ENCODE measurements around the gene TRAPPC5.

Gene TRAPPC5

GRCh38 chr19:7709932-7710460, 29.4 kb downstream of the TRAPPC5 start:
- H3K27ac ChIP-seq (ENCODE audit: low read depth in 2 of 2, low read length in 2 of 2), result no peak overlapping the region
- H3K9ac ChIP-seq (ENCODE audit: low read depth in 1 of 2, low read length in 2 of 2), result no peak overlapping the region
- H3K4me3 ChIP-seq (ENCODE audit: low read length in 2 of 2), result no peak overlapping the region
- no peaks in the 10 kb centered on the region for H3K27me3 ChIP-seq (ENCODE audit: control insufficient read depth in 2 of 2, insufficient read depth in 2 of 2, low read length in 2 of 2)
- no peaks in the 10 kb centered on the region for H3K36me3 ChIP-seq (ENCODE audit: control insufficient read depth in 2 of 2, insufficient read depth in 2 of 2, low read length in 2 of 2)
- no peaks in the 10 kb centered on the region for H3K9me3 ChIP-seq (ENCODE audit: control insufficient read depth in 2 of 2, low read length in 2 of 2)
- peaks cover 0 to 5% of the 10 kb centered on the region in 2 donors for H3K4me1 ChIP-seq (ENCODE audit: control insufficient read depth in 2 of 2, insufficient read depth in 2 of 2, low read length in 2 of 2)

GRCh38 chr19:7710616-7711015, 30.0 kb downstream of the TRAPPC5 start:
- H3K36me3 ChIP-seq (ENCODE audit: control insufficient read depth in 2 of 2, insufficient read depth in 2 of 2, low read length in 2 of 2), result no peaks in the 10 kb centered on the region
- H3K27me3 ChIP-seq (ENCODE audit: control insufficient read depth in 2 of 2, insufficient read depth in 2 of 2, low read length in 2 of 2), result no peaks in the 10 kb centered on the region
- no peak overlapping the region for H3K4me3 ChIP-seq (ENCODE audit: low read length in 2 of 2)
- no peaks in the 10 kb centered on the region for H3K9me3 ChIP-seq (ENCODE audit: control insufficient read depth in 2 of 2, low read length in 2 of 2)
- H3K27ac ChIP-seq (ENCODE audit: low read depth in 2 of 2, low read length in 2 of 2), result no peak overlapping the region
- H3K4me1 ChIP-seq (ENCODE audit: control insufficient read depth in 2 of 2, insufficient read depth in 2 of 2, low read length in 2 of 2), result peaks cover 0 to 5% of the 10 kb centered on the region in 2 donors
- H3K9ac ChIP-seq (ENCODE audit: low read depth in 1 of 2, low read length in 2 of 2), result no peak overlapping the region

GRCh38 chr19:7715671-7716070, 35.0 kb downstream of the TRAPPC5 start:
- Histone ChIP-seq H3K9me3 (ENCODE audit: control insufficient read depth in 2 of 2, low read length in 2 of 2) (no peaks in the 10 kb centered on the region), H3K36me3 (ENCODE audit: control insufficient read depth in 2 of 2, insufficient read depth in 2 of 2, low read length in 2 of 2) (no peaks in the 10 kb centered on the region), H3K9ac (ENCODE audit: low read depth in 1 of 2, low read length in 2 of 2) (no peak overlapping the region), H3K4me3 (ENCODE audit: low read length in 2 of 2) (no peak overlapping the region), H3K27ac (ENCODE audit: low read depth in 2 of 2, low read length in 2 of 2) (no peak overlapping the region), H3K4me1 (ENCODE audit: control insufficient read depth in 2 of 2, insufficient read depth in 2 of 2, low read length in 2 of 2) (peaks cover 0 to 2% of the 10 kb centered on the region in 2 donors), H3K27me3 (ENCODE audit: control insufficient read depth in 2 of 2, insufficient read depth in 2 of 2, low read length in 2 of 2) (no peaks in the 10 kb centered on the region)

- Histone ChIP-seq H3K4me3 (ENCODE audit: low read length in 2 of 2) (no peak overlapping the region), H3K27ac (ENCODE audit: low read depth in 2 of 2, low read length in 2 of 2) (no peak overlapping the region), H3K9ac (ENCODE audit: low read depth in 1 of 2, low read length in 2 of 2) (no peak overlapping the region), H3K36me3 (ENCODE audit: control insufficient read depth in 2 of 2, insufficient read depth in 2 of 2, low read length in 2 of 2) (no peaks in the 10 kb centered on the region), H3K9me3 (ENCODE audit: control insufficient read depth in 2 of 2, low read length in 2 of 2) (no peaks in the 10 kb centered on the region), H3K27me3 (ENCODE audit: control insufficient read depth in 2 of 2, insufficient read depth in 2 of 2, low read length in 2 of 2) (no peaks in the 10 kb centered on the region), H3K4me1 (ENCODE audit: control insufficient read depth in 2 of 2, insufficient read depth in 2 of 2, low read length in 2 of 2) (peaks cover 0 to 2% of the 10 kb centered on the region in 2 donors)
Observed at GRCh38 chr19:7716762-7717161, 36.1 kb downstream of the TRAPPC5 start.

GRCh38 chr19:7718668-7719067, 38.0 kb downstream of the TRAPPC5 start:
- no peak overlapping the region for H3K27ac ChIP-seq (ENCODE audit: low read depth in 2 of 2, low read length in 2 of 2)
- no peaks in the 10 kb centered on the region for H3K9me3 ChIP-seq (ENCODE audit: control insufficient read depth in 2 of 2, low read length in 2 of 2)
- H3K27me3 ChIP-seq (ENCODE audit: control insufficient read depth in 2 of 2, insufficient read depth in 2 of 2, low read length in 2 of 2), result peaks cover 0 to 2% of the 10 kb centered on the region in 2 donors
- no peak overlapping the region for H3K9ac ChIP-seq (ENCODE audit: low read depth in 1 of 2, low read length in 2 of 2)
- H3K4me1 ChIP-seq (ENCODE audit: control insufficient read depth in 2 of 2, insufficient read depth in 2 of 2, low read length in 2 of 2), result peaks cover 0 to 2% of the 10 kb centered on the region in 2 donors
- H3K36me3 ChIP-seq (ENCODE audit: control insufficient read depth in 2 of 2, insufficient read depth in 2 of 2, low read length in 2 of 2), result no peaks in the 10 kb centered on the region
- no peak overlapping the region for H3K4me3 ChIP-seq (ENCODE audit: low read length in 2 of 2)

- peaks cover 0 to 2% of the 10 kb centered on the region in 2 donors for H3K27me3 ChIP-seq (ENCODE audit: control insufficient read depth in 2 of 2, insufficient read depth in 2 of 2, low read length in 2 of 2)
- no peaks in the 10 kb centered on the region for H3K36me3 ChIP-seq (ENCODE audit: control insufficient read depth in 2 of 2, insufficient read depth in 2 of 2, low read length in 2 of 2)
- H3K9ac ChIP-seq (ENCODE audit: low read depth in 1 of 2, low read length in 2 of 2), result no peak overlapping the region
- H3K9me3 ChIP-seq (ENCODE audit: control insufficient read depth in 2 of 2, low read length in 2 of 2), result no peaks in the 10 kb centered on the region
- H3K4me3 ChIP-seq (ENCODE audit: low read length in 2 of 2), result no peak overlapping the region
- H3K4me1 ChIP-seq (ENCODE audit: control insufficient read depth in 2 of 2, insufficient read depth in 2 of 2, low read length in 2 of 2), result peaks cover 0 to 2% of the 10 kb centered on the region in 2 donors
- no peak overlapping the region for H3K27ac ChIP-seq (ENCODE audit: low read depth in 2 of 2, low read length in 2 of 2)
Observed at GRCh38 chr19:7720351-7720750, 39.7 kb downstream of the TRAPPC5 start.

GRCh38 chr19:7722231-7722651, 41.6 kb downstream of the TRAPPC5 start:
- H3K4me3 ChIP-seq (ENCODE audit: low read length in 2 of 2), result no peak overlapping the region
- peaks cover 0 to 2% of the 10 kb centered on the region in 2 donors for H3K27me3 ChIP-seq (ENCODE audit: control insufficient read depth in 2 of 2, insufficient read depth in 2 of 2, low read length in 2 of 2)
- H3K27ac ChIP-seq (ENCODE audit: low read depth in 2 of 2, low read length in 2 of 2), result no peak overlapping the region
- H3K4me1 ChIP-seq (ENCODE audit: control insufficient read depth in 2 of 2, insufficient read depth in 2 of 2, low read length in 2 of 2), result peaks cover 0 to 2% of the 10 kb centered on the region in 2 donors
- H3K9ac ChIP-seq (ENCODE audit: low read depth in 1 of 2, low read length in 2 of 2), result no peak overlapping the region
- no peaks in the 10 kb centered on the region for H3K36me3 ChIP-seq (ENCODE audit: control insufficient read depth in 2 of 2, insufficient read depth in 2 of 2, low read length in 2 of 2)
- no peaks in the 10 kb centered on the region for H3K9me3 ChIP-seq (ENCODE audit: control insufficient read depth in 2 of 2, low read length in 2 of 2)

- Histone ChIP-seq H3K9me3 (ENCODE audit: control insufficient read depth in 2 of 2, low read length in 2 of 2) (no peaks in the 10 kb centered on the region), H3K27me3 (ENCODE audit: control insufficient read depth in 2 of 2, insufficient read depth in 2 of 2, low read length in 2 of 2) (peaks cover 11 to 21% of the 10 kb centered on the region in 2 donors), H3K4me1 (ENCODE audit: control insufficient read depth in 2 of 2, insufficient read depth in 2 of 2, low read length in 2 of 2) (no peaks in the 10 kb centered on the region), H3K36me3 (ENCODE audit: control insufficient read depth in 2 of 2, insufficient read depth in 2 of 2, low read length in 2 of 2) (no peaks in the 10 kb centered on the region), H3K9ac (ENCODE audit: low read depth in 1 of 2, low read length in 2 of 2) (no peak overlapping the region), H3K4me3 (ENCODE audit: low read length in 2 of 2) (no peak overlapping the region), H3K27ac (ENCODE audit: low read depth in 2 of 2, low read length in 2 of 2) (no peak overlapping the region)
Observed at GRCh38 chr19:7725791-7726190, 45.2 kb downstream of the TRAPPC5 start.

GRCh38 chr19:7729211-7729610, 48.6 kb downstream of the TRAPPC5 start:
- H3K4me1 ChIP-seq (ENCODE audit: control insufficient read depth in 2 of 2, insufficient read depth in 2 of 2, low read length in 2 of 2), result no peaks in the 10 kb centered on the region
- peaks cover 14 to 19% of the 10 kb centered on the region in 2 donors for H3K27me3 ChIP-seq (ENCODE audit: control insufficient read depth in 2 of 2, insufficient read depth in 2 of 2, low read length in 2 of 2)
- H3K36me3 ChIP-seq (ENCODE audit: control insufficient read depth in 2 of 2, insufficient read depth in 2 of 2, low read length in 2 of 2), result no peaks in the 10 kb centered on the region
- no peak overlapping the region for H3K4me3 ChIP-seq (ENCODE audit: low read length in 2 of 2)
- no peak overlapping the region for H3K9ac ChIP-seq (ENCODE audit: low read depth in 1 of 2, low read length in 2 of 2)
- no peaks in the 10 kb centered on the region for H3K9me3 ChIP-seq (ENCODE audit: control insufficient read depth in 2 of 2, low read length in 2 of 2)
- H3K27ac ChIP-seq (ENCODE audit: low read depth in 2 of 2, low read length in 2 of 2), result no peak overlapping the region

- H3K27me3 ChIP-seq (ENCODE audit: control insufficient read depth in 2 of 2, insufficient read depth in 2 of 2, low read length in 2 of 2), result peaks cover 14 to 19% of the 10 kb centered on the region in 2 donors
- H3K27ac ChIP-seq (ENCODE audit: low read depth in 2 of 2, low read length in 2 of 2), result no peak overlapping the region
- peaks cover 0 to 2% of the 10 kb centered on the region in 2 donors for H3K4me1 ChIP-seq (ENCODE audit: control insufficient read depth in 2 of 2, insufficient read depth in 2 of 2, low read length in 2 of 2)
- H3K4me3 ChIP-seq (ENCODE audit: low read length in 2 of 2), result no peak overlapping the region
- no peaks in the 10 kb centered on the region for H3K9me3 ChIP-seq (ENCODE audit: control insufficient read depth in 2 of 2, low read length in 2 of 2)
- H3K9ac ChIP-seq (ENCODE audit: low read depth in 1 of 2, low read length in 2 of 2), result no peak overlapping the region
- no peaks in the 10 kb centered on the region for H3K36me3 ChIP-seq (ENCODE audit: control insufficient read depth in 2 of 2, insufficient read depth in 2 of 2, low read length in 2 of 2)
Observed at GRCh38 chr19:7729831-7730285, 49.2 kb downstream of the TRAPPC5 start.
